ENCODE measurements around the gene BRINP3.

DNA sequence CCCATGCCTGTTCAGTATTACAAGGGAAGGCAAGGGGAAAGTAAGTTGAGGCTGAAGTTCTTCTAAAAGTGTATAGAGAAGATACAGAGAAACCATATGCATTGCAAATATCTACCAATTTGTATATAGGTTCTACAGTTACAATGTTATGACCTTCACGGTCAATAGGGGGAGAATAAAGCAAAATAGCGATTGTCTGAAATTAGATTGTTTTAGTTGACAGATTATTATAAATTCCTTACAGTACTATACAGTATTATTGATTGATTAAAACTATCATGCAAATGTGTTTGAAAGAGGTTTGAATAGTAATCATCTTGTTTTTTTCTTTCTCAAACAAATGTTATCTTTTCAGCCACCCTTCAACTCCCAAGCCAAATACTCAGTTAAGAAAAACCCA lies 13.7 kb upstream of the BRINP3 start:
- TF ChIP-seq POLR2A (IDR thresholded peaks at IDR 0.05): no peak
- TF ChIP-seq, protein P1, sequence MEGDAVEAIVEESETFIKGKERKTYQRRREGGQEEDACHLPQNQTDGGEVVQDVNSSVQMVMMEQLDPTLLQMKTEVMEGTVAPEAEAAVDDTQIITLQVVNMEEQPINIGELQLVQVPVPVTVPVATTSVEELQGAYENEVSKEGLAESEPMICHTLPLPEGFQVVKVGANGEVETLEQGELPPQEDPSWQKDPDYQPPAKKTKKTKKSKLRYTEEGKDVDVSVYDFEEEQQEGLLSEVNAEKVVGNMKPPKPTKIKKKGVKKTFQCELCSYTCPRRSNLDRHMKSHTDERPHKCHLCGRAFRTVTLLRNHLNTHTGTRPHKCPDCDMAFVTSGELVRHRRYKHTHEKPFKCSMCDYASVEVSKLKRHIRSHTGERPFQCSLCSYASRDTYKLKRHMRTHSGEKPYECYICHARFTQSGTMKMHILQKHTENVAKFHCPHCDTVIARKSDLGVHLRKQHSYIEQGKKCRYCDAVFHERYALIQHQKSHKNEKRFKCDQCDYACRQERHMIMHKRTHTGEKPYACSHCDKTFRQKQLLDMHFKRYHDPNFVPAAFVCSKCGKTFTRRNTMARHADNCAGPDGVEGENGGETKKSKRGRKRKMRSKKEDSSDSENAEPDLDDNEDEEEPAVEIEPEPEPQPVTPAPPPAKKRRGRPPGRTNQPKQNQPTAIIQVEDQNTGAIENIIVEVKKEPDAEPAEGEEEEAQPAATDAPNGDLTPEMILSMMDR (IDR thresholded peaks at IDR 0.05): no peak

Data from lower leg skin (tissue), 3 donors.